Osteocyte (in vitro differentiated cells): Measurements from ENCODE around the gene KDM6A. TPM values are rescaled to one million over a fixed set of nuclear protein-coding genes. Genes with fewer than 3 reads are reported as not detected.

Experiments used
- DNase-seq: peaks from one replicate; pipeline ENCODE4 v3.0.0; 2021; ENCODE audit warnings: mixed read lengths; ENCODE audit not compliant: unreplicated experiment; ENCODE audit errors: extremely low spot score
- H3K27ac Mint-ChIP-seq: one replicate; pipeline ENCODE4 v1.8.0; 2021; ENCODE audit warnings: mild to moderate bottlenecking, mixed read lengths; ENCODE audit not compliant: unreplicated experiment
- H3K27me3 Mint-ChIP-seq: one replicate; pipeline ENCODE4 v1.8.0; 2021; ENCODE audit warnings: mixed read lengths; ENCODE audit not compliant: unreplicated experiment
- H3K36me3 Mint-ChIP-seq: one replicate; pipeline ENCODE4 v1.8.0; 2021; ENCODE audit warnings: mixed read lengths; ENCODE audit not compliant: unreplicated experiment
- H3K4me1 Mint-ChIP-seq: one replicate; pipeline ENCODE4 v1.8.0; 2021; ENCODE audit warnings: mixed read lengths; ENCODE audit not compliant: unreplicated experiment
- H3K4me3 Mint-ChIP-seq: one replicate; pipeline ENCODE4 v1.8.0; 2021; ENCODE audit warnings: mild to moderate bottlenecking, moderate library complexity, mixed read lengths; ENCODE audit not compliant: unreplicated experiment
- H3K9me3 Mint-ChIP-seq: one replicate; pipeline ENCODE4 v1.8.0; 2021; ENCODE audit warnings: mixed read lengths; ENCODE audit not compliant: unreplicated experiment
- CTCF ChIP-seq: fragments of 200-600 bp; sonication (generic); IDR thresholded peaks from 2 replicates; pipeline ENCODE4 v1.5.0; 2021; ENCODE audit warnings: antibody characterized with exemption, mild to moderate bottlenecking, moderate library complexity
- total RNA-seq: library from RNA; stranded (reverse); gene quantifications from 2 replicates; pipeline ENCODE4 v1.2.1, GENCODE V29; 2021

KDM6A gene
- total RNA-seq, 1 donor from 2014 or later = 17.6 TPM

GRCh38 chrX:44972132-44972531 is 99.1 kb downstream of the KDM6A start:
- no peak overlapping the region for H3K27ac Mint-ChIP-seq
- no peak for TF ChIP-seq CTCF
- peaks cover 14% of the 10 kb centered on the region for H3K4me1 Mint-ChIP-seq
- no peaks in the 10 kb centered on the region for H3K27me3 Mint-ChIP-seq
- H3K36me3 Mint-ChIP-seq = peaks cover 15% of the 10 kb centered on the region
- H3K9me3 Mint-ChIP-seq = peaks cover 34% of the 10 kb centered on the region
- no peak overlapping the region for H3K4me3 Mint-ChIP-seq
- no peak for DNase-seq

- H3K9me3 Mint-ChIP-seq = peaks cover 32% of the 10 kb centered on the region
- H3K27me3 Mint-ChIP-seq = no peaks in the 10 kb centered on the region
- peaks cover 7% of the 10 kb centered on the region for H3K4me1 Mint-ChIP-seq
- H3K27ac Mint-ChIP-seq = no peak overlapping the region
- H3K36me3 Mint-ChIP-seq = peaks cover 12% of the 10 kb centered on the region
- H3K4me3 Mint-ChIP-seq = no peak overlapping the region
- no peak for TF ChIP-seq CTCF
- DNase-seq = no peak
Measured at GRCh38 chrX:44973420-44973932, 100.5 kb downstream of the KDM6A start.

DNA sequence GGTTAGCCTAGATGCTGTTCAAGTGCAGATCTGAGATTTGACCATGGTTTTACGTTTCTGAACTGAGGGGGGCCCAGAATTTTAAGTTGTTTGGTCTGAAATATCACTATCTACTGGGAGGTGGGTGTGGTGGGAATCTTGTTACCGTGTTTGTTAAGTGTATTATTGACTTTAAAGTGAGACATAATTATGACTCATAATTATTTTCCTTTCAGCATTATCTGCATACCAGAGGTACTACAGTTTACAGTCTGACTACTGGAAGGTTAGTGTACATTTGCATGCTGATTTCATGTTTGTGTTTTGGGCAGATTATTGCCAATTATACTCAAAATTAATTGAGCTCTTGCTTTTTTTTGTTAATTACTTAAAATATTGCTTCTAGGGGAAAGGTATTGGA is 101.5 kb downstream of the KDM6A start:
- no peak for DNase-seq
- H3K9me3 Mint-ChIP-seq = peaks cover 32% of the 10 kb centered on the region
- no peaks in the 10 kb centered on the region for H3K27me3 Mint-ChIP-seq
- TF ChIP-seq CTCF = no peak
- H3K4me3 Mint-ChIP-seq = no peak overlapping the region
- H3K27ac Mint-ChIP-seq = peak overlapping the region; percentile 3
- H3K36me3 Mint-ChIP-seq = peaks cover 12% of the 10 kb centered on the region
- H3K4me1 Mint-ChIP-seq = peaks cover 7% of the 10 kb centered on the region

DNA sequence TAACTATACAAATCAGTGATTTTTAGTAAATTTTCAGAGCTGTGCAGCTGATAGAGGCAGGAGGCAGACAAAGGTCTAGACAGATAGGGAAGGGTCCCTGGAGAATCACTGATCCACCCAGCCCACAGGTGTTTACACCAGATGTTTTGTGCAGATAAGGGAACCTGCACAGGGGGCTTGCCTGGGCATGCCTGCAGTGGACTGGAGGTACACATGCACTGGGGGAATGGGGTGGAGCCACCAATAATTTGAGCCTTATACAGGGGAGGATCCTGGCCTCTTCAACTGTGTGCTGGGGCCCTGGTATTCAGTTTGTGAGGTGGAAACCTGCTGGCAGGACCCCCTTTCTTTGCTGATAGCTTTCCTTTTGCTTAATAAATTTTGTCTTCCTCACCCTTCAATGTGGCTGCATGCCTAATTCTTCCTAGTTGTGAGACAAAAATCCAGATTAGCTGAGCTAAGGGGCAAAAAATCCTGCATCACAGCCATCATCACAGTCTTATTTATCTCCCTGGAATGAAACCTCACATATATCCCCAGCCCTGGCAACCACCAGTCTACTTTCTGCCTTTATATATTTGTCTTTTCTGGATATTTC is 102.8 kb downstream of the KDM6A start:
- DNase-seq = no peak
- no peak overlapping the region for H3K4me3 Mint-ChIP-seq
- H3K4me1 Mint-ChIP-seq = peaks cover 7% of the 10 kb centered on the region
- H3K27ac Mint-ChIP-seq = no peak overlapping the region
- H3K36me3 Mint-ChIP-seq = peaks cover 12% of the 10 kb centered on the region
- H3K9me3 Mint-ChIP-seq = peaks cover 28% of the 10 kb centered on the region
- no peaks in the 10 kb centered on the region for H3K27me3 Mint-ChIP-seq
- TF ChIP-seq CTCF = no peak

GRCh38 chrX:44978976-44979375 is 106.0 kb downstream of the KDM6A start:
- no peak for DNase-seq
- Mint-ChIP-seq H3K4me3 (no peak overlapping the region), H3K4me1 (peaks cover 7% of the 10 kb centered on the region), H3K27me3 (no peaks in the 10 kb centered on the region), H3K36me3 (peaks cover 4% of the 10 kb centered on the region), H3K9me3 (peaks cover 18% of the 10 kb centered on the region), H3K27ac (no peak overlapping the region)
- no peak for TF ChIP-seq CTCF
